Measurements from ENCODE around the gene CD81. TPM values are rescaled to one million over a fixed set of nuclear protein-coding genes. Genes with fewer than 3 reads are reported as not detected.
A peak's percentile ranks its signal among the peaks of the same experiment; 100 is the strongest.
"Not testable (repeated sequence)": the region's sequence is repeated elsewhere in the genome, so short reads cannot be mapped to it uniquely, and the experiment has no call there.

CD81 gene
- total RNA-seq, 3 donors from 2014 or later (not counting 1 experiment from before 2014, with no cell fraction given), result 263 to 292 (median 263) TPM

GRCh38 chr11:2338760-2339159 is 38.4 kb upstream of the CD81 start:
- H3K36me3 ChIP-seq (ENCODE audit: control insufficient read depth, insufficient read depth, low read length); H3K27me3 ChIP-seq (ENCODE audit: control insufficient read depth, insufficient read depth, low read length); H3K4me3 Mint-ChIP-seq; H3K4me3 ChIP-seq (ENCODE audit: low read length); H3K9me3 Mint-ChIP-seq; H3K36me3 Mint-ChIP-seq; H3K4me1 Mint-ChIP-seq; H3K4me1 ChIP-seq (ENCODE audit: control insufficient read depth, insufficient read depth, low read length); H3K27ac ChIP-seq (ENCODE audit: low read length); ATAC-seq; H3K9me3 ChIP-seq (ENCODE audit: control insufficient read depth, insufficient read depth, low read length); intact Hi-C loops (cut with micrococcal nuclease): not testable (repeated sequence)
- Mint-ChIP-seq H3K27me3 (ENCODE audit: low read depth in 2 of 2) (peaks cover 14 to 31% of the 10 kb centered on the region in 2 donors), H3K27ac (peak overlapping the region in 1 of 2 donors; percentile 44)
- 78% methylated on average over 8 of the region's 8 CpGs for WGBS (ENCODE audit: insufficient coverage)
- peak in 1 of 2 donors; percentile 30 for DNase-seq

GRCh38 chr11:2342557-2342956 is 34.6 kb upstream of the CD81 start:
- H3K4me3 Mint-ChIP-seq, result no peak overlapping the region
- Histone ChIP-seq H3K36me3 (ENCODE audit: control insufficient read depth, insufficient read depth, low read length) (no peaks in the 10 kb centered on the region), H3K27me3 (ENCODE audit: control insufficient read depth, insufficient read depth, low read length) (no peaks in the 10 kb centered on the region), H3K4me1 (ENCODE audit: control insufficient read depth, insufficient read depth, low read length) (no peaks in the 10 kb centered on the region), H3K4me3 (ENCODE audit: low read length) (no peak overlapping the region), H3K9me3 (ENCODE audit: control insufficient read depth, insufficient read depth, low read length) (no peaks in the 10 kb centered on the region), H3K27ac (ENCODE audit: low read length) (no peak overlapping the region)
- H3K36me3 Mint-ChIP-seq, result no peaks in the 10 kb centered on the region
- H3K9me3 Mint-ChIP-seq, result no peaks in the 10 kb centered on the region
- DNase-seq, result no peak
- no peak for ATAC-seq
- H3K27me3 Mint-ChIP-seq (ENCODE audit: low read depth in 2 of 2), result peaks cover 6 to 12% of the 10 kb centered on the region in 2 donors
- H3K4me1 Mint-ChIP-seq, result peaks cover 0 to 5% of the 10 kb centered on the region in 2 donors
- intact Hi-C loops (cut with micrococcal nuclease), result no loop called here
- WGBS (ENCODE audit: insufficient coverage), result 87% methylated on average over 3 of the region's 3 CpGs
- no peak overlapping the region for H3K27ac Mint-ChIP-seq
- no peak for TF ChIP-seq CTCF (IDR thresholded peaks at IDR 0.05)

- H3K27me3 ChIP-seq (ENCODE audit: control insufficient read depth, insufficient read depth, low read length), result no peaks in the 10 kb centered on the region
- Mint-ChIP-seq H3K9me3 (no peaks in the 10 kb centered on the region), H3K4me3 (no peak overlapping the region), H3K36me3 (no peaks in the 10 kb centered on the region), H3K27me3 (ENCODE audit: low read depth in 2 of 2) (peaks cover 6 to 8% of the 10 kb centered on the region in 2 donors), H3K4me1 (peaks cover 0 to 5% of the 10 kb centered on the region in 2 donors), H3K27ac (no peak overlapping the region)
- 89% methylated on average over 5 of the region's 5 CpGs for WGBS (ENCODE audit: insufficient coverage)
- H3K4me3 ChIP-seq (ENCODE audit: low read length), result no peak overlapping the region
- ATAC-seq (no peak), DNase-seq (no peak)
- no peak overlapping the region for H3K27ac ChIP-seq (ENCODE audit: low read length)
- H3K4me1 ChIP-seq (ENCODE audit: control insufficient read depth, insufficient read depth, low read length), result no peaks in the 10 kb centered on the region
- H3K9me3 ChIP-seq (ENCODE audit: control insufficient read depth, insufficient read depth, low read length), result no peaks in the 10 kb centered on the region
- no peaks in the 10 kb centered on the region for H3K36me3 ChIP-seq (ENCODE audit: control insufficient read depth, insufficient read depth, low read length)
- no peak for TF ChIP-seq CTCF (IDR thresholded peaks at IDR 0.05)
- intact Hi-C loops (cut with micrococcal nuclease), result no loop called here
Measured at GRCh38 chr11:2342981-2343380, 34.1 kb upstream of the CD81 start.

- H3K4me3 Mint-ChIP-seq, result no peak overlapping the region
- Histone ChIP-seq H3K4me3 (ENCODE audit: low read length) (no peak overlapping the region), H3K27me3 (ENCODE audit: control insufficient read depth, insufficient read depth, low read length) (no peaks in the 10 kb centered on the region), H3K27ac (ENCODE audit: low read length) (no peak overlapping the region), H3K36me3 (ENCODE audit: control insufficient read depth, insufficient read depth, low read length) (no peaks in the 10 kb centered on the region), H3K9me3 (ENCODE audit: control insufficient read depth, insufficient read depth, low read length) (no peaks in the 10 kb centered on the region), H3K4me1 (ENCODE audit: control insufficient read depth, insufficient read depth, low read length) (no peaks in the 10 kb centered on the region)
- H3K27me3 Mint-ChIP-seq (ENCODE audit: low read depth in 2 of 2), result peaks cover 3 to 6% of the 10 kb centered on the region in 2 donors
- H3K36me3 Mint-ChIP-seq, result no peaks in the 10 kb centered on the region
- intact Hi-C loops (cut with micrococcal nuclease), result no loop called here
- DNase-seq (no peak), ATAC-seq (no peak)
- no peaks in the 10 kb centered on the region for H3K9me3 Mint-ChIP-seq
- peaks cover 0 to 5% of the 10 kb centered on the region in 2 donors for H3K4me1 Mint-ChIP-seq
- no peak overlapping the region for H3K27ac Mint-ChIP-seq
- TF ChIP-seq CTCF (IDR thresholded peaks at IDR 0.05), result no peak
- 63% methylated on average over 4 of the region's 4 CpGs for WGBS (ENCODE audit: insufficient coverage)
Measured at GRCh38 chr11:2343502-2343901, 33.6 kb upstream of the CD81 start.

Measured in natural killer cell (primary cell).